ENCODE measurements around the gene SLC51B. TPM values are rescaled to one million over a fixed set of nuclear protein-coding genes. Genes with fewer than 3 reads are reported as not detected.

SLC51B gene
- total and polyA plus RNA-seq, 9 of the 15 experiments (the other 6 are each of a cell fraction or from before 2014, with no cell fraction given): not detected

GRCh38 chr15:65085990-65086679, 40.9 kb downstream of the SLC51B start (continued):
- no peak for TF ChIP-seq ZBTB40 (IDR thresholded peaks at IDR 0.05)
- no peak for TF ChIP-seq ZBTB40 (CRISPR knock-in tag; IDR thresholded peaks at IDR 0.05)
- TF ChIP-seq TBP (optimal IDR thresholded peaks at IDR 0.05; ENCODE audit: low read depth, low read length): no peak
- no peak for TF ChIP-seq ZFP30 (CRISPR knock-in tag; IDR thresholded peaks at IDR 0.05; ENCODE audit: borderline replicate concordance)
- TF ChIP-seq NR4A1 (CRISPR knock-in tag; IDR thresholded peaks at IDR 0.05): no peak
- no peak for TF ChIP-seq NR4A1 (tag; IDR thresholded peaks at IDR 0.05)
- no peak for TF ChIP-seq HMG20B (CRISPR knock-in tag; IDR thresholded peaks at IDR 0.05)
- no peak for TF ChIP-seq ZNF280B (CRISPR knock-in tag; IDR thresholded peaks at IDR 0.05)
- no peak for TF ChIP-seq CCAR2 (IDR thresholded peaks at IDR 0.05; ENCODE audit: low read depth, low read length)
- no peak for TF ChIP-seq IFI16 (CRISPR knock-in tag; IDR thresholded peaks at IDR 0.05)
- TF ChIP-seq ARHGAP35 (IDR thresholded peaks at IDR 0.05; ENCODE audit: partially characterized antibody): no peak
- TF ChIP-seq CBFA2T3 (IDR thresholded peaks at IDR 0.05): no peak
- TF ChIP-seq ZNF445 (CRISPR knock-in tag; IDR thresholded peaks at IDR 0.05; ENCODE audit: low read depth): no peak
- TF ChIP-seq ZNF282 (CRISPR knock-in tag; IDR thresholded peaks at IDR 0.05): no peak
